Keratinocyte (primary cell): Measurements from ENCODE around the gene IL1RAPL1. TPM values are rescaled to one million over a fixed set of nuclear protein-coding genes. Genes with fewer than 3 reads are reported as not detected.

Experiments used
- DNase-seq: peaks from one replicate; pipeline ENCODE4 v3.0.0-alpha.2; 2011; ENCODE audit warnings: low read depth, missing footprints, low spot score
- FAIRE-seq: peaks from 2 replicates; lab custom pipeline; 2011; peaks lifted over from hg19 to GRCh38; lab: Jason Lieb, UNC
- H2AFZ ChIP-seq: 2 replicates; pipeline ENCODE4 v1.6.0; 2012; ENCODE audit warnings: low read length, control low read depth, inconsistent platforms; ENCODE audit not compliant: control insufficient read depth
- H3K27ac ChIP-seq: 2 replicates; pipeline ENCODE4 v1.5.1; 2011; ENCODE audit warnings: low read length; ENCODE audit not compliant: control insufficient read depth, insufficient read depth
- H3K27me3 ChIP-seq: 3 replicates; pipeline ENCODE4 v1.6.0; 2011; ENCODE audit warnings: low read length; ENCODE audit not compliant: control insufficient read depth, insufficient read depth; ENCODE audit errors: extremely low read depth
- H3K36me3 ChIP-seq, 2 experiments: 2 replicates in 1 of 2; 3 replicates in 1 of 2; pipeline ENCODE4 v1.5.1; 2011; ENCODE audit warnings: low read length in 2 of 2, mild to moderate bottlenecking in 1 of 2; ENCODE audit not compliant: control insufficient read depth in 2 of 2, insufficient read depth in 2 of 2; ENCODE audit errors: extremely low read depth in 1 of 2
- H3K4me1 ChIP-seq: 3 replicates; pipeline ENCODE4 v1.5.1; 2011; ENCODE audit warnings: low read length; ENCODE audit not compliant: control insufficient read depth, insufficient read depth; ENCODE audit errors: extremely low read depth
- H3K4me2 ChIP-seq: 3 replicates; pipeline ENCODE4 v1.6.0; 2011; ENCODE audit warnings: low read depth, low read length; ENCODE audit not compliant: control insufficient read depth, insufficient read depth; ENCODE audit errors: extremely low read depth
- H3K4me3 ChIP-seq, 3 experiments: fragments of 200-600 bp in 1 of 3; sonication (generic) in 1 of 3; 2 replicates in 2 of 3; 3 replicates in 1 of 3; pipeline ENCODE4 v1.5.1; 2011 to 2016; ENCODE audit warnings: low read length in 3 of 3, mild to moderate bottlenecking in 3 of 3, control low read depth in 2 of 3, inconsistent platforms in 1 of 3, low read depth in 1 of 3, mixed read lengths in 1 of 3, mixed run types in 1 of 3, moderate library complexity in 1 of 3; ENCODE audit not compliant: control insufficient read depth in 2 of 3, insufficient read depth in 2 of 3; ENCODE audit errors: extremely low read depth in 1 of 3
- H3K79me2 ChIP-seq: 2 replicates; pipeline ENCODE4 v1.6.0; 2012; ENCODE audit warnings: low read length; ENCODE audit not compliant: control insufficient read depth, insufficient read depth
- H3K9ac ChIP-seq: 3 replicates; pipeline ENCODE4 v1.6.0; 2011; ENCODE audit warnings: low read length; ENCODE audit not compliant: control insufficient read depth, insufficient read depth; ENCODE audit errors: extremely low read depth
- H3K9me1 ChIP-seq: 3 replicates; pipeline ENCODE4 v1.6.0; 2011; ENCODE audit warnings: low read length; ENCODE audit not compliant: control insufficient read depth, insufficient read depth; ENCODE audit errors: extremely low read depth
- H3K9me3 ChIP-seq: 2 replicates; pipeline ENCODE4 v1.5.1; 2012; ENCODE audit warnings: low read depth, low read length; ENCODE audit not compliant: control insufficient read depth
- H4K20me1 ChIP-seq: 3 replicates; pipeline ENCODE4 v1.6.0; 2011; ENCODE audit warnings: low read length; ENCODE audit not compliant: control insufficient read depth, insufficient read depth; ENCODE audit errors: extremely low read depth
- EZH2 ChIP-seq: IDR thresholded peaks from one replicate; pipeline ENCODE4 v1.6.1; 2012; ENCODE audit warnings: inconsistent platforms, mild to moderate bottlenecking, low read length, moderate library complexity
- dilution Hi-C: fragments of 300-500 bp; cut with MboI; formaldehyde crosslinking; loops from one replicate; pipeline ENCODE4 v1.7.0; 2020; ENCODE audit warnings: low sequenced_read_pairs; ENCODE audit not compliant: extremely low pct_ligation_motif_present
- polyA plus RNA-seq, 5 experiments: library from polyadenylated mRNA; depleted of rRNA in 3 of 5; stranded (reverse) in 3 of 5; stranded (forward) in 1 of 5; unstranded in 1 of 5; fragments of >200 nt; gene quantifications; 1 replicate in 1 of 5; 2 replicates in 3 of 5; 3 replicates in 1 of 5; pipeline versions ENCODE4 v1.2.1 to v1.2.3, GENCODE V29; 2011 to 2012; ENCODE audit warnings: missing spikeins in 2 of 5, low read depth in 1 of 5, low replicate concordance in 1 of 5
- TF ChIP-seq, protein P1 (sequence below), 3 experiments: IDR thresholded peaks in 1 of 3; conservative IDR thresholded peaks in 1 of 3; optimal IDR thresholded peaks in 1 of 3; 2 replicates in 2 of 3; 3 replicates in 1 of 3; pipeline versions ENCODE3 to v1.5.1; 2011; ENCODE audit warnings: low read length in 3 of 3, mild to moderate bottlenecking in 3 of 3, moderate library complexity in 2 of 3, control low read depth in 1 of 3, inconsistent platforms in 1 of 3; ENCODE audit not compliant: insufficient read depth in 2 of 3; ENCODE audit errors: extremely low read depth in 1 of 3

Gene IL1RAPL1
- polyA plus RNA-seq, 1 donor (not counting 4 experiments of a cell fraction or from before 2014, with no cell fraction given), result 2.8 TPM

- Histone ChIP-seq H3K36me3 (no peaks in the 10 kb centered on the region), H2AFZ (no peak overlapping the region), H3K4me2 (no peak overlapping the region), H3K9ac (no peak overlapping the region), H3K9me1 (no peaks in the 10 kb centered on the region), H3K4me3 (no peak overlapping the region), H4K20me1 (no peaks in the 10 kb centered on the region), H3K27ac (no peak overlapping the region), H3K4me1 (no peaks in the 10 kb centered on the region), H3K27me3 (no peaks in the 10 kb centered on the region), H3K9me3 (no peaks in the 10 kb centered on the region), H3K79me2 (no peaks in the 10 kb centered on the region)
- no peak for TF ChIP-seq EZH2
- TF ChIP-seq, protein P1, sequence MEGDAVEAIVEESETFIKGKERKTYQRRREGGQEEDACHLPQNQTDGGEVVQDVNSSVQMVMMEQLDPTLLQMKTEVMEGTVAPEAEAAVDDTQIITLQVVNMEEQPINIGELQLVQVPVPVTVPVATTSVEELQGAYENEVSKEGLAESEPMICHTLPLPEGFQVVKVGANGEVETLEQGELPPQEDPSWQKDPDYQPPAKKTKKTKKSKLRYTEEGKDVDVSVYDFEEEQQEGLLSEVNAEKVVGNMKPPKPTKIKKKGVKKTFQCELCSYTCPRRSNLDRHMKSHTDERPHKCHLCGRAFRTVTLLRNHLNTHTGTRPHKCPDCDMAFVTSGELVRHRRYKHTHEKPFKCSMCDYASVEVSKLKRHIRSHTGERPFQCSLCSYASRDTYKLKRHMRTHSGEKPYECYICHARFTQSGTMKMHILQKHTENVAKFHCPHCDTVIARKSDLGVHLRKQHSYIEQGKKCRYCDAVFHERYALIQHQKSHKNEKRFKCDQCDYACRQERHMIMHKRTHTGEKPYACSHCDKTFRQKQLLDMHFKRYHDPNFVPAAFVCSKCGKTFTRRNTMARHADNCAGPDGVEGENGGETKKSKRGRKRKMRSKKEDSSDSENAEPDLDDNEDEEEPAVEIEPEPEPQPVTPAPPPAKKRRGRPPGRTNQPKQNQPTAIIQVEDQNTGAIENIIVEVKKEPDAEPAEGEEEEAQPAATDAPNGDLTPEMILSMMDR (optimal IDR thresholded peaks at IDR 0.05 in 1 of 3, IDR thresholded peaks at IDR 0.05 in 1 of 3, conservative IDR thresholded peaks at IDR 0.05 in 1 of 3; ENCODE audit: extremely low read depth in 1 of 3, insufficient read depth in 2 of 3, low read length in 3 of 3), result no peak
- dilution Hi-C loops, result no loop called here
- FAIRE-seq (no peak), DNase-seq (no peak)
These were observed 1247.5 kb downstream of the IL1RAPL1 start for GRCh38 chrX:29834764-29835163.

- Histone ChIP-seq H3K36me3 (no peaks in the 10 kb centered on the region), H3K4me3 (no peak overlapping the region), H4K20me1 (no peaks in the 10 kb centered on the region), H3K27ac (no peak overlapping the region), H3K27me3 (no peaks in the 10 kb centered on the region), H3K4me2 (no peak overlapping the region), H3K9me1 (no peaks in the 10 kb centered on the region), H3K79me2 (no peaks in the 10 kb centered on the region), H2AFZ (no peak overlapping the region), H3K9me3 (no peaks in the 10 kb centered on the region), H3K9ac (no peak overlapping the region), H3K4me1 (no peaks in the 10 kb centered on the region)
- no peak for DNase-seq
- no peak for FAIRE-seq
- no peak for TF ChIP-seq EZH2
- TF ChIP-seq, protein P1 (optimal IDR thresholded peaks at IDR 0.05 in 1 of 3, IDR thresholded peaks at IDR 0.05 in 1 of 3, conservative IDR thresholded peaks at IDR 0.05 in 1 of 3; ENCODE audit: extremely low read depth in 1 of 3, insufficient read depth in 2 of 3, low read length in 3 of 3), result no peak
- dilution Hi-C loops, result no loop called here
These were observed 1254.5 kb downstream of the IL1RAPL1 start for GRCh38 chrX:29841750-29842149.
